Effector memory CD8-positive, alpha-beta T cell (primary cell): ENCODE data around the gene ADCYAP1R1.

Experiments used
- ATAC-seq: fragments of 150-1000 bp; cut with Tn5 transposase; replicated peaks from 2 replicates; pipeline ENCODE4 v1.10.0; 2021; ENCODE audit warnings: mild to moderate bottlenecking, moderate library complexity
- DNase-seq, 3 experiments: peaks; one replicate each; pipeline ENCODE4 v3.0.0; 2021
- H3K27ac Mint-ChIP-seq, 2 donors: one replicate each; pipeline ENCODE4 v1.8.0; 2022; ENCODE audit warnings: mild to moderate bottlenecking in 2 of 2, mixed read lengths in 2 of 2, moderate library complexity in 2 of 2
- H3K27me3 Mint-ChIP-seq, 2 donors: one replicate each; pipeline ENCODE4 v1.8.0; 2022; ENCODE audit warnings: mixed read lengths in 2 of 2
- H3K36me3 Mint-ChIP-seq: one replicate; pipeline ENCODE4 v1.8.0; 2022; ENCODE audit warnings: mild to moderate bottlenecking, moderate library complexity, mixed read lengths; ENCODE audit not compliant: insufficient read depth
- H3K4me1 Mint-ChIP-seq, 2 donors: one replicate each; pipeline ENCODE4 v1.8.0; 2022; ENCODE audit warnings: low read depth in 2 of 2, mixed read lengths in 2 of 2
- H3K4me3 Mint-ChIP-seq, 2 donors: one replicate each; pipeline ENCODE4 v1.8.0; 2022; ENCODE audit warnings: mild to moderate bottlenecking in 2 of 2, mixed read lengths in 2 of 2, moderate library complexity in 2 of 2
- H3K9me3 Mint-ChIP-seq, 2 donors: one replicate each; pipeline ENCODE4 v1.8.0; 2022; ENCODE audit warnings: mixed read lengths in 2 of 2

The ADCYAP1R1 gene

GRCh38 chr7:31102973-31103850 lies 51.1 kb downstream of the ADCYAP1R1 start:
- ATAC-seq (no peak), DNase-seq (no peak)
- H3K4me3 Mint-ChIP-seq, result no peak overlapping the region
- no peaks in the 10 kb centered on the region for H3K9me3 Mint-ChIP-seq
- H3K27me3 Mint-ChIP-seq, result peaks cover 23 to 41% of the 10 kb centered on the region in 2 donors
- no peaks in the 10 kb centered on the region for H3K4me1 Mint-ChIP-seq
- no peaks in the 10 kb centered on the region for H3K36me3 Mint-ChIP-seq
- H3K27ac Mint-ChIP-seq, result no peak overlapping the region

GRCh38 chr7:31104361-31105255 lies 52.5 kb downstream of the ADCYAP1R1 start:
- Mint-ChIP-seq H3K36me3 (no peaks in the 10 kb centered on the region), H3K4me1 (no peaks in the 10 kb centered on the region), H3K27ac (no peak overlapping the region), H3K4me3 (no peak overlapping the region), H3K9me3 (no peaks in the 10 kb centered on the region), H3K27me3 (peaks cover 25 to 37% of the 10 kb centered on the region in 2 donors)
- ATAC-seq (no peak), DNase-seq (no peak)

GRCh38 chr7:31105256-31105950 lies 53.3 kb downstream of the ADCYAP1R1 start:
- no peak overlapping the region for H3K4me3 Mint-ChIP-seq
- no peak overlapping the region for H3K27ac Mint-ChIP-seq
- no peaks in the 10 kb centered on the region for H3K4me1 Mint-ChIP-seq
- no peaks in the 10 kb centered on the region for H3K36me3 Mint-ChIP-seq
- ATAC-seq (no peak), DNase-seq (no peak)
- no peaks in the 10 kb centered on the region for H3K9me3 Mint-ChIP-seq
- H3K27me3 Mint-ChIP-seq, result peaks cover 25 to 29% of the 10 kb centered on the region in 2 donors

- Mint-ChIP-seq H3K4me1 (no peaks in the 10 kb centered on the region), H3K36me3 (no peaks in the 10 kb centered on the region), H3K9me3 (no peaks in the 10 kb centered on the region), H3K4me3 (no peak overlapping the region), H3K27me3 (peaks cover 32 to 37% of the 10 kb centered on the region in 2 donors), H3K27ac (no peak overlapping the region)
- ATAC-seq, result no peak
- DNase-seq, result no peak
Measured at GRCh38 chr7:31106303-31107105, 54.4 kb downstream of the ADCYAP1R1 start.

- DNase-seq (no peak), ATAC-seq (no peak)
- Mint-ChIP-seq H3K36me3 (no peaks in the 10 kb centered on the region), H3K4me1 (no peaks in the 10 kb centered on the region), H3K27me3 (peaks cover 27 to 34% of the 10 kb centered on the region in 2 donors), H3K27ac (no peak overlapping the region), H3K9me3 (no peaks in the 10 kb centered on the region), H3K4me3 (no peak overlapping the region)
Measured at GRCh38 chr7:31107106-31108090, 55.3 kb downstream of the ADCYAP1R1 start.

GRCh38 chr7:31108097-31108657 lies 56.1 kb downstream of the ADCYAP1R1 start:
- Mint-ChIP-seq H3K36me3 (no peaks in the 10 kb centered on the region), H3K27me3 (peaks cover 27 to 32% of the 10 kb centered on the region in 2 donors), H3K4me1 (no peaks in the 10 kb centered on the region)

GRCh38 chr7:31109751-31110150 lies 57.6 kb downstream of the ADCYAP1R1 start:
- H3K36me3 Mint-ChIP-seq, result no peaks in the 10 kb centered on the region
- DNase-seq (no peak), ATAC-seq (no peak)
- H3K4me1 Mint-ChIP-seq, result no peaks in the 10 kb centered on the region
- H3K27ac Mint-ChIP-seq, result no peak overlapping the region
- peaks cover 27% of the 10 kb centered on the region in 2 donors for H3K27me3 Mint-ChIP-seq
- no peak overlapping the region for H3K4me3 Mint-ChIP-seq
- no peaks in the 10 kb centered on the region for H3K9me3 Mint-ChIP-seq

More at GRCh38 chr7:31108097-31108657, 56.1 kb downstream of the ADCYAP1R1 start:
- ATAC-seq (no peak), DNase-seq (no peak)
- Mint-ChIP-seq H3K9me3 (no peaks in the 10 kb centered on the region), H3K27ac (no peak overlapping the region), H3K4me3 (no peak overlapping the region)

GRCh38 chr7:31110331-31111108 lies 58.4 kb downstream of the ADCYAP1R1 start:
- ATAC-seq, result no peak
- Mint-ChIP-seq H3K4me3 (no peak overlapping the region), H3K27ac (no peak overlapping the region), H3K9me3 (no peaks in the 10 kb centered on the region), H3K36me3 (no peaks in the 10 kb centered on the region), H3K27me3 (peaks cover 27% of the 10 kb centered on the region in 2 donors), H3K4me1 (no peaks in the 10 kb centered on the region)
- no peak for DNase-seq

- H3K27ac Mint-ChIP-seq, result no peak overlapping the region
- no peak overlapping the region for H3K4me3 Mint-ChIP-seq
- H3K4me1 Mint-ChIP-seq, result no peaks in the 10 kb centered on the region
- peaks cover 0 to 3% of the 10 kb centered on the region in 2 donors for H3K9me3 Mint-ChIP-seq
- no peaks in the 10 kb centered on the region for H3K36me3 Mint-ChIP-seq
- ATAC-seq, result no peak
- DNase-seq, result no peak
- H3K27me3 Mint-ChIP-seq, result peaks cover 27 to 32% of the 10 kb centered on the region in 2 donors
Measured at GRCh38 chr7:31111109-31111451, 59.0 kb downstream of the ADCYAP1R1 start.

- no peak for DNase-seq
- H3K4me1 Mint-ChIP-seq, result no peaks in the 10 kb centered on the region
- peaks cover 24 to 41% of the 10 kb centered on the region in 2 donors for H3K27me3 Mint-ChIP-seq
- no peak overlapping the region for H3K27ac Mint-ChIP-seq
- H3K4me3 Mint-ChIP-seq, result no peak overlapping the region
- ATAC-seq, result no peak
- peaks cover 0 to 3% of the 10 kb centered on the region in 2 donors for H3K9me3 Mint-ChIP-seq
- no peaks in the 10 kb centered on the region for H3K36me3 Mint-ChIP-seq
Measured at GRCh38 chr7:31113660-31114059, 61.6 kb downstream of the ADCYAP1R1 start.
